ENCODE measurements around the gene MSRB1. TPM values are rescaled to one million over a fixed set of nuclear protein-coding genes. Genes with fewer than 3 reads are reported as not detected.

The MSRB1 gene
- total and polyA plus RNA-seq, 8 donors: 6.2 to 68.5 (median 31.2) TPM; not detected in 1

DNA sequence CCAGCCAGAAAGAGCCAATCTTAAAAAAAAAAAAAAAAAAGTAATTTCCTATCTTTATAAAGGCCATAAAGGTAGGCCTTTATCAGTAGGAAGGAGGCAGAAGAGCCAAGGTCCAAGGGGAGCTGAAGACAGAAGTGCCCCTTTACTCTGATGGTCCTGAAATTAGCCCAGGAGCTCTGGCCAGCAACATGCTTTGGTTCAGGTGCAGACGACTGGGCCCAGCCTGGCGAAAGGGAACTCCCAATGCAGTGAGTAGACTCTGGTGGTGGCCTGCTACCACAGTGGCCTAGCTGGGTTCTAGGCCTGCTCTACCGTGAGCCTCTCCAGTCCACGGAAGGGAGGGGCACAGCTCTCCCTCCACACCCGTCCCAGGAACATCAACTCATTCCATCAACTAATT is 47.9 kb downstream of the MSRB1 start:
- no peak for DNase-seq

GRCh38 chr16:1890708-1891050 is 52.3 kb downstream of the MSRB1 start:
- intact Hi-C loops (cut with DNase I; ENCODE audit: low total_unique reads): no loop called here
- Histone ChIP-seq H3K4me1 (no peaks in the 10 kb centered on the region), H3K4me3 (no peak overlapping the region), H3K9me3 (no peaks in the 10 kb centered on the region), H3K36me3 (no peaks in the 10 kb centered on the region), H3K27me3 (peaks cover 0 to 75% (median 8%) of the 10 kb centered on the region in 3 donors), H3K27ac (no peak overlapping the region)
- no peak for DNase-seq
- 19 to 42% (median 23%) methylated on average over 4 of the region's 4 CpGs for WGBS, 5 donors
- TF ChIP-seq POLR2A (IDR thresholded peaks at IDR 0.05) (no peak), CTCF (IDR thresholded peaks at IDR 0.05) (no peak), POLR2AphosphoS5 (IDR thresholded peaks at IDR 0.05) (no peak), EP300 (IDR thresholded peaks at IDR 0.05) (no peak)

More for the DNA sequence above, 47.9 kb downstream of the MSRB1 start:
- Histone ChIP-seq H3K4me1 (peaks cover 0 to 3% (median 2%) of the 10 kb centered on the region in 4 donors), H3K36me3 (no peaks in the 10 kb centered on the region), H3K9me3 (no peaks in the 10 kb centered on the region), H3K4me3 (no peak overlapping the region), H3K27ac (no peak overlapping the region), H3K27me3 (peaks cover 0 to 80% (median 5%) of the 10 kb centered on the region in 3 donors)
- WGBS, 5 donors: 74 to 88% (median 84%) methylated on average over 5 of the region's 5 CpGs
- intact Hi-C loops (cut with DNase I; ENCODE audit: low total_unique reads): no loop called here
- TF ChIP-seq EP300 (IDR thresholded peaks at IDR 0.05) (no peak), POLR2AphosphoS5 (IDR thresholded peaks at IDR 0.05) (no peak), POLR2A (IDR thresholded peaks at IDR 0.05) (no peak)

- no peak overlapping the region for H3K27ac ChIP-seq
- no peak for TF ChIP-seq CTCF (IDR thresholded peaks at IDR 0.05)
- no peak for TF ChIP-seq EP300 (IDR thresholded peaks at IDR 0.05)
- TF ChIP-seq POLR2A (IDR thresholded peaks at IDR 0.05): no peak
- TF ChIP-seq POLR2AphosphoS5 (IDR thresholded peaks at IDR 0.05): no peak
- no peak overlapping the region for H3K4me3 ChIP-seq
- H3K36me3 ChIP-seq: no peaks in the 10 kb centered on the region
- peaks cover 0 to 77% (median 8%) of the 10 kb centered on the region in 3 donors for H3K27me3 ChIP-seq
- DNase-seq: no peak
- H3K4me1 ChIP-seq: no peaks in the 10 kb centered on the region
- intact Hi-C loops (cut with DNase I; ENCODE audit: low total_unique reads): no loop called here
- 44 to 52% (median 46%) methylated on average over 16 of the region's 16 CpGs for WGBS, 5 donors
- H3K9me3 ChIP-seq: no peaks in the 10 kb centered on the region
These were observed 52.8 kb downstream of the MSRB1 start for GRCh38 chr16:1890024-1890707.

Small RNAs within 50 kb of the gene (small RNA-seq; reads per million reads assigned to genes)
- 0 reads per million in 4 donors for gene AC005363.2
- gene SNORA10: 0 reads per million in 4 donors
- 0 reads per million in 4 donors for gene SNORA64

Other genes starting within 250 kb of the MSRB1 start
- 100 to 1,000 TPM in 3 of 5 donors, 10 to 100 TPM in 2; 42.6 to 320 (median 133) TPM for gene MAPK8IP3, start 237.0 kb downstream of the MSRB1 start, total RNA-seq
- 10 to 100 TPM; 10.1 to 38.9 (median 29.9) TPM for gene MAPK8IP3, start 237.0 kb downstream of the MSRB1 start, polyA plus RNA-seq
- 100 to 1,000 TPM in 2 of 5 donors, 10 to 100 TPM in 3; 18.7 to 420 (median 52.1) TPM for gene NME3, start 171.7 kb downstream of the MSRB1 start, total RNA-seq
- gene NME3, start 171.7 kb downstream of the MSRB1 start, polyA plus RNA-seq: 100 to 1,000 TPM; 116 to 194 (median 135) TPM
- gene EME2, start 170.4 kb downstream of the MSRB1 start, total RNA-seq: 10 to 100 TPM in 4 of 5 donors, 1 to 10 TPM in 1; 8.8 to 94.1 (median 34.4) TPM
- 1 to 10 TPM; 2.6 to 7.9 (median 6.9) TPM for gene EME2, start 170.4 kb downstream of the MSRB1 start, polyA plus RNA-seq
- 100 to 1,000 TPM in 1 of 5 donors, 10 to 100 TPM in 4; 21.1 to 204 (median 64.7) TPM for gene MRPS34, start 170.1 kb downstream of the MSRB1 start, total RNA-seq
- gene MRPS34, start 170.1 kb downstream of the MSRB1 start, polyA plus RNA-seq: 100 to 1,000 TPM; 120 to 155 (median 126) TPM
- gene SPSB3, start 160.6 kb downstream of the MSRB1 start, total RNA-seq: 100 to 1,000 TPM in 1 of 5 donors, 10 to 100 TPM in 4; 22.2 to 186 (median 70.9) TPM
- 100 to 1,000 TPM in 1 of 3 donors, 10 to 100 TPM in 2; 54.2 to 111 (median 83.6) TPM for gene SPSB3, start 160.6 kb downstream of the MSRB1 start, polyA plus RNA-seq
- 100 to 1,000 TPM in 1 of 5 donors, 10 to 100 TPM in 4; 14.7 to 171 (median 54.8) TPM for gene NUBP2, start 160.2 kb downstream of the MSRB1 start, total RNA-seq
- gene NUBP2, start 160.2 kb downstream of the MSRB1 start, polyA plus RNA-seq: 10 to 100 TPM; 60.6 to 86.0 (median 74.7) TPM
- gene IGFALS, start 149.5 kb downstream of the MSRB1 start, total RNA-seq: 10 to 100 TPM in 2 of 5 donors, 1 to 10 TPM in 2, not detected in 1; 2.9 to 24.6 (median 8.8) TPM
- gene IGFALS, start 149.5 kb downstream of the MSRB1 start, polyA plus RNA-seq: 10 to 100 TPM in 1 of 3 donors, 1 to 10 TPM in 2; 2.4 to 21.0 (median 6.0) TPM
- 100 to 1,000 TPM in 1 of 5 donors, 10 to 100 TPM in 4; 30.3 to 119 (median 64.8) TPM for gene HAGH, start 116.4 kb downstream of the MSRB1 start, total RNA-seq
- 10 to 100 TPM; 64.9 to 80.2 (median 73.5) TPM for gene HAGH, start 116.4 kb downstream of the MSRB1 start, polyA plus RNA-seq
- 100 to 1,000 TPM in 1 of 5 donors, 10 to 100 TPM in 4; 16.7 to 484 (median 36.6) TPM for gene FAHD1, start 116.0 kb downstream of the MSRB1 start, total RNA-seq
- gene FAHD1, start 116.0 kb downstream of the MSRB1 start, polyA plus RNA-seq: 10 to 100 TPM; 15.4 to 37.7 (median 22.8) TPM
- not detected for gene MEIOB, start 71.0 kb downstream of the MSRB1 start, total RNA-seq
- gene MEIOB, start 71.0 kb downstream of the MSRB1 start, polyA plus RNA-seq: under 1 TPM in 1 of 3 donors, not detected in 2; 0.13 TPM
- not detected for gene HS3ST6, start 24.8 kb downstream of the MSRB1 start, total RNA-seq
- gene HS3ST6, start 24.8 kb downstream of the MSRB1 start, polyA plus RNA-seq: 1 to 10 TPM in 1 of 3 donors, not detected in 2; 1.6 TPM
- gene RPL3L, start 11.5 kb upstream of the MSRB1 start, total RNA-seq: not detected
- gene RPL3L, start 11.5 kb upstream of the MSRB1 start, polyA plus RNA-seq: under 1 TPM in 2 of 3 donors, not detected in 1; 0.05 to 0.19 TPM
- 100 to 1,000 TPM in 1 of 5 donors, 10 to 100 TPM in 4; 28.6 to 119 (median 57.5) TPM for gene NDUFB10, start 16.3 kb upstream of the MSRB1 start, total RNA-seq
- 100 to 1,000 TPM; 242 to 285 (median 253) TPM for gene NDUFB10, start 16.3 kb upstream of the MSRB1 start, polyA plus RNA-seq
- 1,000 to 10,000 TPM in 4 of 5 donors, 100 to 1,000 TPM in 1; 997 to 2,615 (median 1,653) TPM for gene RPS2, start 21.6 kb upstream of the MSRB1 start, total RNA-seq
- gene RPS2, start 21.6 kb upstream of the MSRB1 start, polyA plus RNA-seq: 1,000 to 10,000 TPM; 2,720 to 4,842 (median 2,788) TPM
- not detected for gene RNF151, start 23.7 kb upstream of the MSRB1 start, total RNA-seq
- not detected for gene RNF151, start 23.7 kb upstream of the MSRB1 start, polyA plus RNA-seq
- 100 to 1,000 TPM in 1 of 5 donors, 10 to 100 TPM in 3, 1 to 10 TPM in 1; 9.4 to 174 (median 26.3) TPM for gene TBL3, start 28.9 kb upstream of the MSRB1 start, total RNA-seq
- 10 to 100 TPM; 32.7 to 52.7 (median 48.9) TPM for gene TBL3, start 28.9 kb upstream of the MSRB1 start, polyA plus RNA-seq
- 10 to 100 TPM in 1 of 5 donors, not detected in 4; 58.2 TPM for gene NOXO1, start 38.3 kb upstream of the MSRB1 start, total RNA-seq
- gene NOXO1, start 38.3 kb upstream of the MSRB1 start, polyA plus RNA-seq: 1 to 10 TPM; 1.2 to 3.4 (median 2.6) TPM
- gene GFER, start 41.0 kb upstream of the MSRB1 start, total RNA-seq: 100 to 1,000 TPM in 1 of 5 donors, 10 to 100 TPM in 1, 1 to 10 TPM in 3; 3.1 to 313 (median 9.9) TPM
- gene GFER, start 41.0 kb upstream of the MSRB1 start, polyA plus RNA-seq: 10 to 100 TPM; 31.2 to 50.6 (median 36.1) TPM
- gene SYNGR3, start 46.8 kb upstream of the MSRB1 start, total RNA-seq: 1 to 10 TPM in 1 of 5 donors, not detected in 4; 1.7 TPM
- gene SYNGR3, start 46.8 kb upstream of the MSRB1 start, polyA plus RNA-seq: 1 to 10 TPM in 1 of 3 donors, not detected in 2; 1.3 TPM
- 10 to 100 TPM; 16.3 to 86.2 (median 34.8) TPM for gene ZNF598, start 66.6 kb upstream of the MSRB1 start, total RNA-seq
- 10 to 100 TPM; 21.1 to 31.0 (median 21.4) TPM for gene ZNF598, start 66.6 kb upstream of the MSRB1 start, polyA plus RNA-seq
- under 1 TPM in 1 of 5 donors, not detected in 4; 0.55 TPM for gene NPW, start 76.6 kb upstream of the MSRB1 start, total RNA-seq
- 10 to 100 TPM in 1 of 3 donors, 1 to 10 TPM in 2; 1.6 to 12.4 (median 2.4) TPM for gene NPW, start 76.6 kb upstream of the MSRB1 start, polyA plus RNA-seq
- gene NHERF2, start 83.7 kb upstream of the MSRB1 start, total RNA-seq: 100 to 1,000 TPM in 2 of 5 donors, 10 to 100 TPM in 3; 17.4 to 201 (median 95.5) TPM
- gene NHERF2, start 83.7 kb upstream of the MSRB1 start, polyA plus RNA-seq: 100 to 1,000 TPM in 2 of 3 donors, 10 to 100 TPM in 1; 65.4 to 236 (median 157) TPM
- gene NTHL1, start 104.6 kb upstream of the MSRB1 start, total RNA-seq: 100 to 1,000 TPM in 2 of 5 donors, 1 to 10 TPM in 3; 2.3 to 663 (median 9.5) TPM
- gene NTHL1, start 104.6 kb upstream of the MSRB1 start, polyA plus RNA-seq: 10 to 100 TPM; 29.2 to 40.6 (median 36.6) TPM
- 100 to 1,000 TPM in 3 of 5 donors, 10 to 100 TPM in 2; 68.5 to 369 (median 118) TPM for gene TSC2, start 104.8 kb upstream of the MSRB1 start, total RNA-seq
- gene TSC2, start 104.8 kb upstream of the MSRB1 start, polyA plus RNA-seq: 10 to 100 TPM; 40.8 to 46.0 (median 41.1) TPM
- 100 to 1,000 TPM in 3 of 5 donors, 10 to 100 TPM in 2; 88.5 to 776 (median 459) TPM for gene PKD1, start 192.7 kb upstream of the MSRB1 start, total RNA-seq
- gene PKD1, start 192.7 kb upstream of the MSRB1 start, polyA plus RNA-seq: 10 to 100 TPM; 10.4 to 58.9 (median 22.7) TPM
- gene RAB26, start 205.4 kb upstream of the MSRB1 start, total RNA-seq: 100 to 1,000 TPM in 1 of 5 donors, 10 to 100 TPM in 1, not detected in 3; 27.2 to 114 TPM
- 10 to 100 TPM; 15.1 to 63.4 (median 20.3) TPM for gene RAB26, start 205.4 kb upstream of the MSRB1 start, polyA plus RNA-seq
- gene TRAF7, start 212.6 kb upstream of the MSRB1 start, total RNA-seq: 100 to 1,000 TPM in 1 of 5 donors, 10 to 100 TPM in 4; 20.9 to 204 (median 58.9) TPM
- gene TRAF7, start 212.6 kb upstream of the MSRB1 start, polyA plus RNA-seq: 10 to 100 TPM; 27.1 to 39.5 (median 37.3) TPM

Measured in stomach (tissue), 9 donors.